ENCODE measurements around the gene RIN3. TPM values are rescaled to one million over a fixed set of nuclear protein-coding genes. Genes with fewer than 3 reads are reported as not detected.

RIN3 gene
- total and polyA plus RNA-seq, 2 of the 4 experiments (the other 2 are of a cell fraction): 2.5 to 11.1 TPM

DNA sequence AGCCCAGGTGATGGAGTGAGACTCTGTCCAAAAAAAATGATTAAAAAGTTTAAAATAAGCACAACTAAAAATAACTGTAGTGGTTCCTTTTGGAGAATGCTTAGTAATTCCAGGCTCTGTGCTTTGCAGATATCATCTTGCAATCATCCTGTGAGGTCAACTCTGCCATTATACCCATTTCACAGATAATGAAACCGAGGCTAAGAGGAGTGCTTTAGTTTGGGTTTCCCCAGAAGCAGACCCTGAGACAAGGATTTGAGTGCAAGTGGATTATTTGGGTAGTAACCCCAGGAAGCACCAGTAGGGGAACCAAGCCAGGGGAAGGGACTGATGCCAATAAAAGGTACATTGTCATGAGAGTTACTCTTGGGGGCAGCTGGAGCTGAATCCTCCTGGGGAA lies 44.7 kb downstream of the RIN3 start:
- Histone ChIP-seq H3K36me3 (ENCODE audit: control insufficient read depth, insufficient read depth, low read length) (peaks cover 30% of the 10 kb centered on the region), H3K9me3 (ENCODE audit: control insufficient read depth, insufficient read depth, low read length) (no peaks in the 10 kb centered on the region), H2BK20ac (ENCODE audit: low read depth, low read length) (no peak overlapping the region), H3K27me3 (ENCODE audit: control insufficient read depth, insufficient read depth, low read length) (no peaks in the 10 kb centered on the region), H3K56ac (ENCODE audit: extremely low read depth, insufficient read depth, low read length) (no peak overlapping the region), H2AK5ac (ENCODE audit: low read depth, low read length) (no peak overlapping the region), H3K23ac (ENCODE audit: low read depth, low read length) (no peak overlapping the region), H3K27ac (ENCODE audit: insufficient read depth, low read length) (no peak overlapping the region), H3K4me1 (ENCODE audit: control insufficient read depth, insufficient read depth, low read length) (peaks cover 11% of the 10 kb centered on the region), H4K91ac (ENCODE audit: insufficient read depth, low read depth, low read length) (no peak overlapping the region), H3K79me1 (ENCODE audit: low read depth in 1 of 2, low read length in 2 of 2) (peaks cover 15 to 67% of the 10 kb centered on the region in 2 experiments), H2BK15ac (ENCODE audit: low read depth, low read length) (no peak overlapping the region), H3K9ac (ENCODE audit: low read depth, low read length) (no peak overlapping the region), H4K8ac (ENCODE audit: low read depth in 2 of 2, low read length in 2 of 2) (no peak overlapping the region), H3K18ac (ENCODE audit: low read depth, low read length) (no peak overlapping the region), H3K4me3 (ENCODE audit: insufficient read depth, low read depth, low read length) (no peak overlapping the region), H4K5ac (ENCODE audit: low read depth, low read length) (no peak overlapping the region), H2AK9ac (replicated peaks; ENCODE audit: low read depth, low read length, poor library complexity) (no peak overlapping the region), H2BK5ac (ENCODE audit: low read depth, low read length, poor library complexity, severe bottlenecking) (no peak overlapping the region), H3K9me1 (ENCODE audit: insufficient read depth, low read length) (peaks cover 25% of the 10 kb centered on the region), H2AFZ (replicated peaks; ENCODE audit: low read length, poor library complexity) (no peak overlapping the region), H4K20me1 (ENCODE audit: insufficient read depth, low read length) (peaks cover 8% of the 10 kb centered on the region; the same call in 1 of the 2 replicates), H3K4me2 (ENCODE audit: low read depth, low read length) (no peak overlapping the region), H3K4ac (ENCODE audit: low read depth, low read length) (no peak overlapping the region), H3K14ac (replicated peaks; ENCODE audit: low read depth, low read length) (no peak overlapping the region), H2BK120ac (ENCODE audit: low read depth, low read length) (no peak overlapping the region)
- BruUV-seq (replicated peaks): no TSS peak
- POLR2A ChIA-PET (ENCODE audit: unreplicated experiment): no interaction called here
- TF ChIP-seq BHLHE40 (IDR thresholded peaks at IDR 0.05; ENCODE audit: low read depth, low read length) (no peak), MAFK (IDR thresholded peaks at IDR 0.05; ENCODE audit: low read depth, low read length) (no peak), RAD21 (IDR thresholded peaks at IDR 0.05; ENCODE audit: low read length) (no peak), RCOR1 (IDR thresholded peaks at IDR 0.05; ENCODE audit: insufficient replicate concordance, low read length) (no peak), POLR2A (IDR thresholded peaks at IDR 0.05; ENCODE audit: low read depth, low read length) (no peak), NFE2L2 (IDR thresholded peaks at IDR 0.05; ENCODE audit: low read depth, low read length) (no peak), SMC3 (IDR thresholded peaks at IDR 0.05; ENCODE audit: low read depth, low read length) (no peak), USF2 (IDR thresholded peaks at IDR 0.05; ENCODE audit: low read depth, low read length) (no peak), CEBPB (IDR thresholded peaks at IDR 0.05; ENCODE audit: low read depth, low read length) (no peak), CHD1 (IDR thresholded peaks at IDR 0.05; ENCODE audit: low read depth, low read length) (no peak), MXI1 (IDR thresholded peaks at IDR 0.05; ENCODE audit: borderline replicate concordance, low read depth, low read length) (no peak)
- TF ChIP-seq, protein P1, sequence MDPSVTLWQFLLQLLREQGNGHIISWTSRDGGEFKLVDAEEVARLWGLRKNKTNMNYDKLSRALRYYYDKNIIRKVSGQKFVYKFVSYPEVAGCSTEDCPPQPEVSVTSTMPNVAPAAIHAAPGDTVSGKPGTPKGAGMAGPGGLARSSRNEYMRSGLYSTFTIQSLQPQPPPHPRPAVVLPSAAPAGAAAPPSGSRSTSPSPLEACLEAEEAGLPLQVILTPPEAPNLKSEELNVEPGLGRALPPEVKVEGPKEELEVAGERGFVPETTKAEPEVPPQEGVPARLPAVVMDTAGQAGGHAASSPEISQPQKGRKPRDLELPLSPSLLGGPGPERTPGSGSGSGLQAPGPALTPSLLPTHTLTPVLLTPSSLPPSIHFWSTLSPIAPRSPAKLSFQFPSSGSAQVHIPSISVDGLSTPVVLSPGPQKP (IDR thresholded peaks at IDR 0.05; ENCODE audit: borderline replicate concordance, low read depth, low read length): no peak
- in situ Hi-C loops (cut with MboI; ENCODE audit: low sequenced_read_pairs): no loop called here
- CTCF ChIA-PET: no interaction called here
- intact Hi-C loops (cut with micrococcal nuclease): no loop called here
- dilution Hi-C loops (cut with HindIII; ENCODE audit: low sequenced_read_pairs, unreplicated experiment): no loop called here
- no peak for DNase-seq
- WGBS, 2 experiments (ENCODE audit: extremely low coverage in 2 of 2, insufficient read length in 1 of 2): no CpG with 5 or more reads among the region's 1 CpG
- ATAC-seq (ENCODE audit: low read depth): no peak
